Measurements from ENCODE around the gene QTRT2. TPM values are rescaled to one million over a fixed set of nuclear protein-coding genes. Genes with fewer than 3 reads are reported as not detected.

QTRT2 gene
- total and polyA plus RNA-seq, 2 experiments from 2014 or later, result 8.3 to 11.7 TPM

- Histone ChIP-seq H3K9me3 (ENCODE audit: low read depth) (no peaks in the 10 kb centered on the region), H3K36me3 (ENCODE audit: low read depth) (peaks cover 40% of the 10 kb centered on the region), H3K4me1 (ENCODE audit: insufficient read depth) (peaks cover 24% of the 10 kb centered on the region), H3K4me2 (ENCODE audit: unreplicated experiment) (no peak overlapping the region), H3F3A (ENCODE audit: insufficient read depth) (peaks cover 19% of the 10 kb centered on the region), H3K9ac (no peak overlapping the region), H4K20me1 (ENCODE audit: insufficient read depth) (no peaks in the 10 kb centered on the region), H3K9me2 (ENCODE audit: insufficient read depth) (no peaks in the 10 kb centered on the region), H3K27me3 (replicated peaks; ENCODE audit: insufficient read depth) (no peaks in the 10 kb centered on the region), H2AFZ (no peak overlapping the region), H3K4me3 (no peak overlapping the region), H3K27ac (no peak overlapping the region), H3K79me2 (ENCODE audit: insufficient read depth) (no peaks in the 10 kb centered on the region)
- no peak for DNase-seq
- in situ Hi-C loops (cut with MboI), result no loop called here
- WGBS, 2 experiments (ENCODE audit: low coverage in 1 of 2, low lambda C conversion rate in 2 of 2, missing lambda C conversion rate in 2 of 2), result 83 to 88% methylated on average over 6 of the region's 6 CpGs
- no peak for TF ChIP-seq EZH2 (IDR thresholded peaks at IDR 0.05; ENCODE audit: insufficient read depth, poor library complexity, severe bottlenecking)
- no peak for TF ChIP-seq EZH2phosphoT487 (IDR thresholded peaks at IDR 0.05; ENCODE audit: insufficient read depth, low read depth)
Observed at GRCh38 chr3:114076711-114077110, 20.2 kb downstream of the QTRT2 start.

DNA sequence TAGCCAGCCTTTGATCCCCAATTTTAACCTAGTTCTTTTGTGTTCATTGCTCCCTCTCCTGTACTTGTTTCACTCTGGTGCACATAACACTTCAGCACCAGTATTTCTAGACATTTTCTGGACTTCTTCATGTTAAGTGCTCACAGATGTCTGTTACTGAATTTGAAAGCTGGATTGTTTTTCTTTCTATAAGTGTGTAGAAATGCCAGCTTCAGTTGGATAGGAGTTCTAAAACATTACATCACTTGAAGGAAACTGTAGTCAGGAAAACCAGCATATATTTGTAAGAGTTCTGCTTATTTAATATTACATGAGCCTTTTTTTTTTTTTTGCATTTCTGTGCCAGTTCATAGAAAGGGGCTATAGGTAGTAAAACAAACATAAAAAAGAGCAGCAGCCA is 21.6 kb downstream of the QTRT2 start:
- Histone ChIP-seq H3F3A (ENCODE audit: insufficient read depth) (peaks cover 19% of the 10 kb centered on the region), H3K4me2 (ENCODE audit: unreplicated experiment) (no peak overlapping the region), H3K9ac (no peak overlapping the region), H3K4me1 (ENCODE audit: insufficient read depth) (peaks cover 24% of the 10 kb centered on the region), H3K9me3 (ENCODE audit: low read depth) (no peaks in the 10 kb centered on the region), H3K36me3 (ENCODE audit: low read depth) (peaks cover 46% of the 10 kb centered on the region), H4K20me1 (ENCODE audit: insufficient read depth) (no peaks in the 10 kb centered on the region), H3K9me2 (ENCODE audit: insufficient read depth) (no peaks in the 10 kb centered on the region), H3K4me3 (no peak overlapping the region), H3K27ac (no peak overlapping the region), H3K27me3 (replicated peaks; ENCODE audit: insufficient read depth) (no peaks in the 10 kb centered on the region), H3K79me2 (ENCODE audit: insufficient read depth) (no peaks in the 10 kb centered on the region), H2AFZ (no peak overlapping the region)
- in situ Hi-C loops (cut with MboI), result no loop called here
- peak; percentile 2 for DNase-seq
- TF ChIP-seq EZH2phosphoT487 (IDR thresholded peaks at IDR 0.05; ENCODE audit: insufficient read depth, low read depth) (no peak), EZH2 (IDR thresholded peaks at IDR 0.05; ENCODE audit: insufficient read depth, poor library complexity, severe bottlenecking) (no peak)

- H3F3A ChIP-seq (ENCODE audit: insufficient read depth), result peaks cover 19% of the 10 kb centered on the region
- H3K4me3 ChIP-seq, result no peak overlapping the region
- no peak overlapping the region for H3K9ac ChIP-seq
- H3K9me2 ChIP-seq (ENCODE audit: insufficient read depth), result no peaks in the 10 kb centered on the region
- 91 to 96% methylated on average over 5 of the region's 5 CpGs for WGBS, 2 experiments (ENCODE audit: low coverage in 1 of 2, low lambda C conversion rate in 2 of 2, missing lambda C conversion rate in 2 of 2)
- peaks cover 24% of the 10 kb centered on the region for H3K4me1 ChIP-seq (ENCODE audit: insufficient read depth)
- no peak overlapping the region for H3K4me2 ChIP-seq (ENCODE audit: unreplicated experiment)
- H3K79me2 ChIP-seq (ENCODE audit: insufficient read depth), result no peaks in the 10 kb centered on the region
- no peaks in the 10 kb centered on the region for H3K27me3 ChIP-seq (replicated peaks; ENCODE audit: insufficient read depth)
- no peak for DNase-seq
- in situ Hi-C loops (cut with MboI), result no loop called here
- no peaks in the 10 kb centered on the region for H3K9me3 ChIP-seq (ENCODE audit: low read depth)
- TF ChIP-seq EZH2phosphoT487 (IDR thresholded peaks at IDR 0.05; ENCODE audit: insufficient read depth, low read depth) (no peak), EZH2 (IDR thresholded peaks at IDR 0.05; ENCODE audit: insufficient read depth, poor library complexity, severe bottlenecking) (no peak)
- no peak overlapping the region; the same call in 1 of the 2 replicates for H3K27ac ChIP-seq
- H3K36me3 ChIP-seq (ENCODE audit: low read depth), result peaks cover 40% of the 10 kb centered on the region
- no peak overlapping the region for H2AFZ ChIP-seq
- H4K20me1 ChIP-seq (ENCODE audit: insufficient read depth), result no peaks in the 10 kb centered on the region
Observed at GRCh38 chr3:114079761-114080160, 23.2 kb downstream of the QTRT2 start.

DNA sequence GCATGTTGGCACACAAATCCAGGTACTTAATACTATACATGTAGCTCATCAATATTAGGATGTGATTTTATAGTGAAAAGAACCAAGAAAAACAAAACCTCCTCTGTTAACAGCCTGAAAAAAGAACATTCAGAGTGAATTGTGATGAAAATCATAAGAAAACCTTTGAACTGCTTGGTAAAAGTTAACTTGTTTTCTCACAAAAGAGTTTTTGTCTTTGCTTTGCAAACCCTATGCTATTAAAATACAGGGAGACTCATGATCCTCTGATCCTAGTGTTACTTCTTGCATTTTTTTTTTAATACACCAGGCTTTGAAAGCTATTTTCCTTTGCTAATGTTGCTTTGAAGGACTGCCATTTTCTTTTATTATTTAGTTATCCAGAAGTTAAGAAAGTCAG is 23.7 kb downstream of the QTRT2 start:
- Histone ChIP-seq H3F3A (ENCODE audit: insufficient read depth) (peaks cover 19% of the 10 kb centered on the region), H3K4me2 (ENCODE audit: unreplicated experiment) (peak overlapping the region; percentile 25), H3K9me3 (ENCODE audit: low read depth) (no peaks in the 10 kb centered on the region), H3K9me2 (ENCODE audit: insufficient read depth) (no peaks in the 10 kb centered on the region), H3K36me3 (ENCODE audit: low read depth) (peaks cover 35% of the 10 kb centered on the region), H3K4me3 (no peak overlapping the region), H2AFZ (no peak overlapping the region), H3K27ac (peak overlapping the region; percentile 14; the same call in 1 of the 2 replicates), H3K4me1 (ENCODE audit: insufficient read depth) (peaks cover 24% of the 10 kb centered on the region), H3K9ac (no peak overlapping the region), H4K20me1 (ENCODE audit: insufficient read depth) (no peaks in the 10 kb centered on the region), H3K79me2 (ENCODE audit: insufficient read depth) (no peaks in the 10 kb centered on the region), H3K27me3 (replicated peaks; ENCODE audit: insufficient read depth) (no peaks in the 10 kb centered on the region)
- in situ Hi-C loops (cut with MboI), result no loop called here
- TF ChIP-seq EZH2phosphoT487 (IDR thresholded peaks at IDR 0.05; ENCODE audit: insufficient read depth, low read depth) (no peak), EZH2 (IDR thresholded peaks at IDR 0.05; ENCODE audit: insufficient read depth, poor library complexity, severe bottlenecking) (no peak)
- DNase-seq, result no peak

DNA sequence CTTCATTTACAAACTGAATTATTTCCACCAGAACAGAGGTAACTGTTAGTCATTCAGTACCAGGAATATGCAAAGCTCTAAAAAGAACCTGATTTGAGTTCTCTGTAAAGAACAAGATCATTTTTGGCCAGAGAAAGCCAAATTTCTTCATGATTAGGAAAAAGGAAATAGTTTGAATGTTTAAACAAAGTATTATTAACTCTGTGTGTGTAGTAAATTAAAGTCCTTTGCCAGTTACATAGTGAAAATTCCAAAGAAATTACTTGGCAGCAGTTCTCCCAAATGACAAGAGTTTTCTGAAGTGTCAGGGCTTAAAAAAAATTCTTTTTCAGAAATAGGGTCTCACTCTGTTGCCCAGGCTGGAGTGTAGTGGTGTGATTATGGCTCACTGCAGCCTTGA is 24.5 kb downstream of the QTRT2 start:
- peak overlapping the region; percentile 14; the same call in 1 of the 2 replicates for H3K27ac ChIP-seq
- H3K9ac ChIP-seq, result no peak overlapping the region
- H3K27me3 ChIP-seq (replicated peaks; ENCODE audit: insufficient read depth), result no peaks in the 10 kb centered on the region
- peaks cover 19% of the 10 kb centered on the region for H3F3A ChIP-seq (ENCODE audit: insufficient read depth)
- no peak overlapping the region for H2AFZ ChIP-seq
- H3K4me2 ChIP-seq (ENCODE audit: unreplicated experiment), result peak overlapping the region; percentile 25
- no peaks in the 10 kb centered on the region for H3K79me2 ChIP-seq (ENCODE audit: insufficient read depth)
- peak; percentile 21 for DNase-seq
- 0 out of 2 replicates have a peak overlapping the region, but pooled peaks have one; percentile 2 for H3K4me3 ChIP-seq
- in situ Hi-C loops (cut with MboI), result no loop called here
- H3K9me3 ChIP-seq (ENCODE audit: low read depth), result no peaks in the 10 kb centered on the region
- TF ChIP-seq EZH2 (IDR thresholded peaks at IDR 0.05; ENCODE audit: insufficient read depth, poor library complexity, severe bottlenecking) (no peak), EZH2phosphoT487 (IDR thresholded peaks at IDR 0.05; ENCODE audit: insufficient read depth, low read depth) (no peak)
- no peaks in the 10 kb centered on the region for H3K9me2 ChIP-seq (ENCODE audit: insufficient read depth)
- H4K20me1 ChIP-seq (ENCODE audit: insufficient read depth), result no peaks in the 10 kb centered on the region
- H3K4me1 ChIP-seq (ENCODE audit: insufficient read depth), result peaks cover 24% of the 10 kb centered on the region
- peaks cover 36% of the 10 kb centered on the region for H3K36me3 ChIP-seq (ENCODE audit: low read depth)

Measured in GM23248 (cell line).